Measurements from ENCODE around the gene CBFB. TPM values are rescaled to one million over a fixed set of nuclear protein-coding genes. Genes with fewer than 3 reads are reported as not detected.
"Not testable (repeated sequence)": the region's sequence is repeated elsewhere in the genome, so short reads cannot be mapped to it uniquely, and the experiment has no call there.

The CBFB gene
- total RNA-seq, 1 donor from 2014 or later, result 159 TPM

- Mint-ChIP-seq H3K27ac (no peak overlapping the region), H3K4me3 (ENCODE audit: low read depth) (no peak overlapping the region), H3K4me1 (ENCODE audit: low read depth) (peaks cover 52% of the 10 kb centered on the region), H3K36me3 (ENCODE audit: low read depth) (peaks cover 84% of the 10 kb centered on the region), H3K27me3 (ENCODE audit: low read depth) (no peaks in the 10 kb centered on the region), H3K9me3 (no peaks in the 10 kb centered on the region)
- intact Hi-C loops (cut with micrococcal nuclease), result no loop called here
- no peak for DNase-seq (ENCODE audit: low spot score)
Measured at GRCh38 chr16:67035364-67035763, 6.4 kb downstream of the CBFB start.

GRCh38 chr16:67036323-67036741, 7.4 kb downstream of the CBFB start:
- DNase-seq (ENCODE audit: low spot score), result no peak
- no peaks in the 10 kb centered on the region for H3K9me3 Mint-ChIP-seq
- peaks cover 85% of the 10 kb centered on the region for H3K36me3 Mint-ChIP-seq (ENCODE audit: low read depth)
- no peak overlapping the region for H3K4me3 Mint-ChIP-seq (ENCODE audit: low read depth)
- intact Hi-C loops (cut with micrococcal nuclease), result no loop called here
- H3K27ac Mint-ChIP-seq, result no peak overlapping the region
- peaks cover 57% of the 10 kb centered on the region for H3K4me1 Mint-ChIP-seq (ENCODE audit: low read depth)
- H3K27me3 Mint-ChIP-seq (ENCODE audit: low read depth), result no peaks in the 10 kb centered on the region

DNA sequence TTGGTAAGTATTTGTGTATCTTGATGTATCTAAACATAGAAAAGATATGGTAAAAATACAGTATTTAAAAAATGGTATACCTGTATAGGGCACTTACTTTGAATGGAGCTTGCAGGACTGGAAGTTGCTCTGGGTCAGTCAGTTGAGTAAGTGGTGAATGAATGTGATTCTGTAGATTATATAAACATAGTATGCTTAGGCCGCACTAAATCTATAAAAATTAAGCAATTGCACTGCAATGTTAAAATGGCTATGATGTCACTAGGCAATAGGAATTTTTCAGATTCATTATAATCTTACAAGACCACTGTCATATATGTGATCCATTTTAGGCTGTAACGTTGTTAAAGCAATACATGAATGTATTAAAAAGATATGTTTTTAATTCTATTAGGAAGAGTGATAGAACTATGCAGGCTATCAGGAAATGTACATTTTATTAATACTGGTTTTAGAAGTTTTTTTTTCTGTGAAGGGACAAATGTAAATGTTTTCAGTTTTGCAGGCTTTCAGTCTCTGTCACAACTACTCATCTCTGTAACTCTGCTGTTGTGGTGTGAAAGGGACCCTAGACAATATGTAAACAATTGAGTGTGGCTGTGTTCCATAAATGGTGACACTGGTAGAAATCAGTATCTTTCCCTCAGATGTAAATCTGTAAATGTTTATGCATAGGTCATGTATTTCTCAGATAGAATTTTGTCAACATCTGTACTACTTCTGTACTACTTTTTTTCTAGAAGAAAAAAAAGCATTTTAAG, 10.5 kb downstream of the CBFB start:
- DNase-seq (ENCODE audit: low spot score), result no peak
- H3K27me3 Mint-ChIP-seq (ENCODE audit: low read depth), result no peaks in the 10 kb centered on the region
- H3K4me3 Mint-ChIP-seq (ENCODE audit: low read depth), result no peak overlapping the region
- no peaks in the 10 kb centered on the region for H3K9me3 Mint-ChIP-seq
- H3K27ac Mint-ChIP-seq, result no peak overlapping the region
- intact Hi-C loops (cut with micrococcal nuclease), result loop anchor here (2.0 kb wide), 1 partner anchor 15 kb away; no protein-coding TSS in a partner anchor
- H3K4me1 Mint-ChIP-seq (ENCODE audit: low read depth), result peaks cover 53% of the 10 kb centered on the region
- peaks cover 72% of the 10 kb centered on the region for H3K36me3 Mint-ChIP-seq (ENCODE audit: low read depth)

DNA sequence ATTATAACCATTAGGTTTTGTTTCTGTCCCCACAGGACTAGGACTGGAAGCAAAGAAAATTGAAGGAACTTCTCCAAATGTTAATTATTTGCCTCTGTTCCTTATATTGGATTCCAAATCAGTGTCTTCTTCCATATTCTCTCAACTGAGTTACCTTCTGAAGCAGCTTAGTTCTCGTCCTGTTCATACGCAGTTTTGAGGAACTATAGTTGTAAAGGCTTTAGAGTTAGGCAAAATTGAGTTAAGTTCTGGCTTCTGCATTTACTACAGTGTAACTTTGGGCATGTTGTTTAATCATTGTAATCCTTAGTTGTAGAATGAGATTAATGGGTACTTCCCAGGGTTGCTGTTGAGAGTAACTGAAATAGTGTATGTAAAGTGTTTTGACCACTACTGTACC, 11.2 kb downstream of the CBFB start:
- peaks cover 67% of the 10 kb centered on the region for H3K36me3 Mint-ChIP-seq (ENCODE audit: low read depth)
- DNase-seq (ENCODE audit: low spot score), result no peak
- intact Hi-C loops (cut with micrococcal nuclease), result no loop called here
- H3K27ac Mint-ChIP-seq, result no peak overlapping the region
- H3K4me3 Mint-ChIP-seq (ENCODE audit: low read depth), result no peak overlapping the region
- no peaks in the 10 kb centered on the region for H3K9me3 Mint-ChIP-seq
- H3K4me1 Mint-ChIP-seq (ENCODE audit: low read depth), result peaks cover 49% of the 10 kb centered on the region
- no peaks in the 10 kb centered on the region for H3K27me3 Mint-ChIP-seq (ENCODE audit: low read depth)

DNA sequence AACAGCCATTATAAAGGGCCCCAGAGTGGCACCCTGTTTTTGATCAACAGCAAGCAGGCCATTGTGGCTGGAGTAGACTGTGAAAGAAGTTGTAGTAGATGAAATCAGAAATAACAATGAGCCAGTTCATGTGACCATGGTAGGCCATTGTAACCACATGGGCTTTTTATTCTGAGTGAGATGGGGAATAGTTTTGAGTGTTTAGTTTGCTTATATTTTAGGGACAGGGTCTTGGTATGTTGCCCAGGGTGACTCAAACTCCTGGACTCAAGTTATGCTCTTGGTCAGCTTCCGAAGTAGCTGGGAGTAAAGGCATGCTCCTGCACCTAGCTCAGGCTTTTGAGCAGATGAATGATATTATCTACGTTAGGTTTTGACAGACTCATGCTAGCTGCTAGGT, 12.0 kb downstream of the CBFB start:
- peaks cover 67% of the 10 kb centered on the region for H3K36me3 Mint-ChIP-seq (ENCODE audit: low read depth)
- no peaks in the 10 kb centered on the region for H3K27me3 Mint-ChIP-seq (ENCODE audit: low read depth)
- peak overlapping the region; percentile 19 for H3K27ac Mint-ChIP-seq
- H3K4me3 Mint-ChIP-seq (ENCODE audit: low read depth), result no peak overlapping the region
- no peak for DNase-seq (ENCODE audit: low spot score)
- intact Hi-C loops (cut with micrococcal nuclease), result no loop called here
- H3K4me1 Mint-ChIP-seq (ENCODE audit: low read depth), result peaks cover 46% of the 10 kb centered on the region
- H3K9me3 Mint-ChIP-seq, result no peaks in the 10 kb centered on the region

- intact Hi-C loops (cut with micrococcal nuclease); H3K9me3 Mint-ChIP-seq; H3K4me3 Mint-ChIP-seq (ENCODE audit: low read depth); H3K27me3 Mint-ChIP-seq (ENCODE audit: low read depth); DNase-seq (ENCODE audit: low spot score): not testable (repeated sequence)
- Mint-ChIP-seq H3K27ac (peak overlapping the region; percentile 19), H3K4me1 (ENCODE audit: low read depth) (peaks cover 42% of the 10 kb centered on the region), H3K36me3 (ENCODE audit: low read depth) (peaks cover 65% of the 10 kb centered on the region)
Measured at GRCh38 chr16:67041520-67041919, 12.6 kb downstream of the CBFB start.

- Mint-ChIP-seq H3K36me3 (ENCODE audit: low read depth) (peaks cover 69% of the 10 kb centered on the region), H3K4me1 (ENCODE audit: low read depth) (peaks cover 41% of the 10 kb centered on the region), H3K27me3 (ENCODE audit: low read depth) (no peaks in the 10 kb centered on the region), H3K27ac (peak overlapping the region; percentile 28), H3K9me3 (no peaks in the 10 kb centered on the region), H3K4me3 (ENCODE audit: low read depth) (no peak overlapping the region)
- DNase-seq (ENCODE audit: low spot score), result no peak
- intact Hi-C loops (cut with micrococcal nuclease), result no loop called here
Measured at GRCh38 chr16:67043420-67043819, 14.5 kb downstream of the CBFB start.

DNA sequence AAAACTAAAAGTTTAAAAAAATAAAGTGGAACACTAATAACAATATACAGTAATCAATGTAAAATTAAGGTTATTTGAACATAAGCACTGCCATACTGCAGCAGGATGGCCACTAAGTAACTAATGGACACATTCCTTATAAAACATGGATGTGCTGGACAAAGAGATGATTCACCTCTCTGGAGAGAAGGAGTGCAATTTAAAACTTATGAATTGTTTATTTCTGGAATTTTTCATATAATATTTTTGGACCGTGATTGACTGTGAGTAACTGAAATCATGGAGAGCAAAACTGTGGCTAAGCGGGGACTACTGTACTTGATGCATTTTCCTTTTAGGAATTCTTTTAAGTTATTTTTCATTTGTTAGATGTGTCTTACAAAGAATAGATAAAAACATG, 21.8 kb downstream of the CBFB start:
- Mint-ChIP-seq H3K9me3 (no peaks in the 10 kb centered on the region), H3K36me3 (ENCODE audit: low read depth) (peaks cover 47% of the 10 kb centered on the region), H3K27ac (no peak overlapping the region), H3K4me3 (ENCODE audit: low read depth) (no peak overlapping the region), H3K27me3 (ENCODE audit: low read depth) (no peaks in the 10 kb centered on the region), H3K4me1 (ENCODE audit: low read depth) (peaks cover 42% of the 10 kb centered on the region)
- intact Hi-C loops (cut with micrococcal nuclease), result loop anchor here (5.0 to 10.0 kb wide), 2 partner anchors 176 to 512 kb away; partner anchors contain the start of gene CTCF
- DNase-seq (ENCODE audit: low spot score), result no peak

DNA sequence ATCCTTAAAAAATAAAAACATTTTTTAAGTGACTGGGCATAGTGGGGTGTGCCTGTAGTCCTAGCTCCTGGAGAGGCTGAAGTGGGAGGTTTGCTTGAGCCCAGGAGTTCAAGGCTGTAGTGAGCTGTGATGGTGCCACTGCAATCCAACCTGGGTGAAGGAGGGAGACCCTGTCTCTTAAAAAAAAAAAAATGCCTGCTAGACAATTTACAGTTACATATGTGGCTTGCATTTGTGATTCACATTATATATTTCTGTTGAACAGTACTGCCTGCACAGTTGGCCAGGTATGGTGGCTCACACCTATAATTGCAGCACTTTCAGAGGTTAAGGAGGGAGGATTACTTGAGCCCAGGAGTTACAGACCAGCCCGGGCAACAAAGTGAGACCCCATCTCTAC, 23.4 kb downstream of the CBFB start:
- H3K4me3 Mint-ChIP-seq (ENCODE audit: low read depth), result peak overlapping the region; percentile 73
- no peaks in the 10 kb centered on the region for H3K27me3 Mint-ChIP-seq (ENCODE audit: low read depth)
- intact Hi-C loops (cut with micrococcal nuclease), result loop anchor here (5.0 to 10.0 kb wide), 2 partner anchors 178 to 510 kb away; partner anchors contain the start of gene CTCF
- H3K36me3 Mint-ChIP-seq (ENCODE audit: low read depth), result peaks cover 43% of the 10 kb centered on the region
- no peak for DNase-seq (ENCODE audit: low spot score)
- peak overlapping the region; percentile 89 for H3K27ac Mint-ChIP-seq
- H3K4me1 Mint-ChIP-seq (ENCODE audit: low read depth), result peaks cover 46% of the 10 kb centered on the region
- H3K9me3 Mint-ChIP-seq, result no peaks in the 10 kb centered on the region

DNA sequence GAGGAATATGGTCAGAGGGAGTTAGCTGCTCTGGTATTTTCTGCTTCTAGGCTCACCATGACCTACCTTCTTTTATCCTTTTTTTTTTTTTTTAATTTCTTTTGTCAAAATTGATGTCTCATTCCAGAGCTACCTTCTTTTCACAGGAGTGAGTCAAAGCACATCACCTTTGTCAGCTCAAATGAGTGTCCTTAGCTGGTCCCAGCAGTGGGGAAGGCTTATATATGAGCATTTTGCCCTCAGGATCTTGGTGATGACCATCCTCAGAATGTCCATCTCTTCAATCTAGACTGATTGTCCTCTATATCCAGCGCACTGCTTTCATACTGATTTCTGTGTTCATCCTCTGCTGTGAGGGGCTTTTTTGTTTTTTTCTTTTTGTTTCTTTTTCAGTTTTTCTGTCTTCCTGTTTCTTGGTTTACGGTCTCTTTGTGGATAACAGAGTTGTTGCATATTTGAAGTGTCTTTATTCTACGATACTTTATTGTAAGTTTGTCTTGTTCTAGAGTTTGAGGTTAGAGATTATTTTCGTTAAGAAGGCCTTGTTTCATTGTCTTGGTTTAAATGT, 24.9 kb downstream of the CBFB start:
- Mint-ChIP-seq H3K27ac (peak overlapping the region; percentile 89), H3K4me1 (ENCODE audit: low read depth) (peaks cover 55% of the 10 kb centered on the region), H3K4me3 (ENCODE audit: low read depth) (peak overlapping the region; percentile 73), H3K27me3 (ENCODE audit: low read depth) (no peaks in the 10 kb centered on the region), H3K9me3 (no peaks in the 10 kb centered on the region), H3K36me3 (ENCODE audit: low read depth) (peaks cover 45% of the 10 kb centered on the region)
- intact Hi-C loops (cut with micrococcal nuclease), result loop anchor here (2.0 to 10.0 kb wide), 3 partner anchors 15 to 508 kb away; partner anchors contain the start of gene CTCF
- no peak for DNase-seq (ENCODE audit: low spot score)

DNA sequence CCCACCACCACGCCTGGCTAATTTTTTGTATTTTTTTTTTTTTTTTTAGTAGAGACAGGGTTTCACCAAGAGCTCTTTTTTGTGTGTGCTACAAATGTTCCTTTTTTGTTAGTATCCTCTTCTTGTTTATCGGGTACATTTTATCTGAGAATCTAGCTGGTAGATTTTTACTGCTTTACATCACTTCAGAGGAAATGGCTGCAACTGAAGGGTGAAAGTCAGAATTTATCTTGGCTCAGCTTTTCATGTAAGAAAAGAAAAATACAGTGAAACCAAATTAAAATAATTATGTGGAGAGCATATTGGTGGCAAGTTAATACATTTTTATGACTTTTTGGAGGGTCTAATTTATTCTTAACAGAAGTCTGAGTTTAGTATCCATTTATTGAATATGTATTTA, 26.0 kb downstream of the CBFB start:
- no peak for DNase-seq (ENCODE audit: low spot score)
- peaks cover 52% of the 10 kb centered on the region for H3K36me3 Mint-ChIP-seq (ENCODE audit: low read depth)
- H3K4me1 Mint-ChIP-seq (ENCODE audit: low read depth), result peaks cover 60% of the 10 kb centered on the region
- H3K4me3 Mint-ChIP-seq (ENCODE audit: low read depth), result peak overlapping the region; percentile 73
- H3K27ac Mint-ChIP-seq, result peak overlapping the region; percentile 89
- intact Hi-C loops (cut with micrococcal nuclease), result loop anchor here (1.0 to 10.0 kb wide), 6 partner anchors 16 to 507 kb away; partner anchors contain the start of gene CTCF
- H3K9me3 Mint-ChIP-seq, result no peaks in the 10 kb centered on the region
- H3K27me3 Mint-ChIP-seq (ENCODE audit: low read depth), result no peaks in the 10 kb centered on the region

- Mint-ChIP-seq H3K36me3 (ENCODE audit: low read depth) (peaks cover 57% of the 10 kb centered on the region), H3K4me3 (ENCODE audit: low read depth) (peak overlapping the region; percentile 68), H3K27ac (peak overlapping the region; percentile 97), H3K27me3 (ENCODE audit: low read depth) (no peaks in the 10 kb centered on the region), H3K4me1 (ENCODE audit: low read depth) (peaks cover 56% of the 10 kb centered on the region), H3K9me3 (no peaks in the 10 kb centered on the region)
- intact Hi-C loops (cut with micrococcal nuclease), result loop anchor here (1.0 to 10.0 kb wide), 5 partner anchors 17 to 181 kb away; no protein-coding TSS in a partner anchor
- no peak for DNase-seq (ENCODE audit: low spot score)
Measured at GRCh38 chr16:67055712-67056487, 27.0 kb downstream of the CBFB start.
